ENCODE results near the gene PTPRT. TPM values are rescaled to one million over a fixed set of nuclear protein-coding genes. Genes with fewer than 3 reads are reported as not detected.

Gene PTPRT
- total and polyA plus RNA-seq, 12 donors, result 0.05 to 0.34 (median 0.16) TPM; not detected in 1

- intact Hi-C loops (cut with DNase I), result no loop called here
- DNase-seq, result no peak
- H3K27me3 ChIP-seq, result no peaks in the 10 kb centered on the region
- H3K36me3 ChIP-seq (replicated peaks in 1 of 2), result no peaks in the 10 kb centered on the region
- H3K9me3 ChIP-seq (replicated peaks in 1 of 3), result no peaks in the 10 kb centered on the region
- H3K4me3 ChIP-seq, result no peak overlapping the region
- WGBS, 4 donors, result 69 to 87% (median 83%) methylated on average over 2 of the region's 2 CpGs
- H3K4me1 ChIP-seq (replicated peaks in 1 of 2), result no peaks in the 10 kb centered on the region
- no peak overlapping the region for H3K27ac ChIP-seq
- TF ChIP-seq, protein P1, sequence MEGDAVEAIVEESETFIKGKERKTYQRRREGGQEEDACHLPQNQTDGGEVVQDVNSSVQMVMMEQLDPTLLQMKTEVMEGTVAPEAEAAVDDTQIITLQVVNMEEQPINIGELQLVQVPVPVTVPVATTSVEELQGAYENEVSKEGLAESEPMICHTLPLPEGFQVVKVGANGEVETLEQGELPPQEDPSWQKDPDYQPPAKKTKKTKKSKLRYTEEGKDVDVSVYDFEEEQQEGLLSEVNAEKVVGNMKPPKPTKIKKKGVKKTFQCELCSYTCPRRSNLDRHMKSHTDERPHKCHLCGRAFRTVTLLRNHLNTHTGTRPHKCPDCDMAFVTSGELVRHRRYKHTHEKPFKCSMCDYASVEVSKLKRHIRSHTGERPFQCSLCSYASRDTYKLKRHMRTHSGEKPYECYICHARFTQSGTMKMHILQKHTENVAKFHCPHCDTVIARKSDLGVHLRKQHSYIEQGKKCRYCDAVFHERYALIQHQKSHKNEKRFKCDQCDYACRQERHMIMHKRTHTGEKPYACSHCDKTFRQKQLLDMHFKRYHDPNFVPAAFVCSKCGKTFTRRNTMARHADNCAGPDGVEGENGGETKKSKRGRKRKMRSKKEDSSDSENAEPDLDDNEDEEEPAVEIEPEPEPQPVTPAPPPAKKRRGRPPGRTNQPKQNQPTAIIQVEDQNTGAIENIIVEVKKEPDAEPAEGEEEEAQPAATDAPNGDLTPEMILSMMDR (IDR thresholded peaks at IDR 0.05), result no peak
- TF ChIP-seq POLR2A (IDR thresholded peaks at IDR 0.05), result no peak
These were observed 533.6 kb downstream of the PTPRT start for GRCh38 chr20:42656130-42656529.

GRCh38 chr20:42652266-42652665, 537.4 kb downstream of the PTPRT start:
- TF ChIP-seq, protein P1 (IDR thresholded peaks at IDR 0.05), result no peak
- no peak for TF ChIP-seq POLR2A (IDR thresholded peaks at IDR 0.05)
- H3K4me1 ChIP-seq (replicated peaks in 1 of 2), result no peaks in the 10 kb centered on the region
- 57 to 72% (median 64%) methylated on average over 2 of the region's 2 CpGs for WGBS, 4 donors
- no peak overlapping the region for H3K4me3 ChIP-seq
- intact Hi-C loops (cut with DNase I), result no loop called here
- no peaks in the 10 kb centered on the region for H3K9me3 ChIP-seq (replicated peaks in 1 of 3)
- H3K27ac ChIP-seq, result no peak overlapping the region
- H3K27me3 ChIP-seq, result no peaks in the 10 kb centered on the region
- H3K36me3 ChIP-seq (replicated peaks in 1 of 2), result no peaks in the 10 kb centered on the region
- DNase-seq, result no peak

GRCh38 chr20:42650191-42650746, 539.4 kb downstream of the PTPRT start:
- TF ChIP-seq, protein P1 (IDR thresholded peaks at IDR 0.05), result no peak
- no peak for TF ChIP-seq POLR2A (IDR thresholded peaks at IDR 0.05)
- DNase-seq, result no peak
- H3K36me3 ChIP-seq (replicated peaks in 1 of 2), result no peaks in the 10 kb centered on the region
- no peaks in the 10 kb centered on the region for H3K27me3 ChIP-seq
- no peaks in the 10 kb centered on the region for H3K9me3 ChIP-seq (replicated peaks in 1 of 3)
- intact Hi-C loops (cut with DNase I), result no loop called here
- no peak overlapping the region for H3K27ac ChIP-seq
- H3K4me3 ChIP-seq, result no peak overlapping the region
- H3K4me1 ChIP-seq (replicated peaks in 1 of 2), result no peaks in the 10 kb centered on the region

DNA sequence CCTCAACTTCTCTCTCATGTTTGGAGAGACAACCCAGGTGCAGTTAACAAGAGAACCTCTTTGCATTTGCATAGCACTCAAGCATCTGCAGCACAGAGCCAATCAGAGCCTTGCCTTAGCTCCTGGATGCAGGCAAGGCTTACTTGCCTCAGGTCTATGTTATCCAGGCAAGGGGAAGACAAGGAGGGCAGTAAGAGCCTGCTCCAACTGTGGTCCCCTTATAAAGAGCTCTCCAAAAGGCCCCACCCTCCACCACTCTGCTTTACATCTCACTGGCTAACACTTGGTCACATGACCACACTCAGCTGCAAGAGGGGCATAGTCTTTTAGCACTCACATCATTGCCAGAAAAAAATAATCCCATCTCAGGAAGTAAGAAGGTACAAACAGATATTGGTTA, 540.0 kb downstream of the PTPRT start:
- intact Hi-C loops (cut with DNase I), result no loop called here
- Histone ChIP-seq H3K4me1 (replicated peaks in 1 of 2) (no peaks in the 10 kb centered on the region), H3K4me3 (no peak overlapping the region), H3K9me3 (replicated peaks in 1 of 3) (no peaks in the 10 kb centered on the region), H3K27ac (no peak overlapping the region), H3K27me3 (no peaks in the 10 kb centered on the region), H3K36me3 (replicated peaks in 1 of 2) (no peaks in the 10 kb centered on the region)
- TF ChIP-seq, protein P1 (IDR thresholded peaks at IDR 0.05), result no peak
- TF ChIP-seq POLR2A (IDR thresholded peaks at IDR 0.05), result no peak
- no peak for DNase-seq
